ENCODE measurements around the gene TMEM238L. TPM values are rescaled to one million over a fixed set of nuclear protein-coding genes. Genes with fewer than 3 reads are reported as not detected.

The TMEM238L gene
- total and polyA plus RNA-seq, 2 of the 8 experiments (the other 6 are each of a cell fraction or from before 2014, with no cell fraction given) = not detected

DNA sequence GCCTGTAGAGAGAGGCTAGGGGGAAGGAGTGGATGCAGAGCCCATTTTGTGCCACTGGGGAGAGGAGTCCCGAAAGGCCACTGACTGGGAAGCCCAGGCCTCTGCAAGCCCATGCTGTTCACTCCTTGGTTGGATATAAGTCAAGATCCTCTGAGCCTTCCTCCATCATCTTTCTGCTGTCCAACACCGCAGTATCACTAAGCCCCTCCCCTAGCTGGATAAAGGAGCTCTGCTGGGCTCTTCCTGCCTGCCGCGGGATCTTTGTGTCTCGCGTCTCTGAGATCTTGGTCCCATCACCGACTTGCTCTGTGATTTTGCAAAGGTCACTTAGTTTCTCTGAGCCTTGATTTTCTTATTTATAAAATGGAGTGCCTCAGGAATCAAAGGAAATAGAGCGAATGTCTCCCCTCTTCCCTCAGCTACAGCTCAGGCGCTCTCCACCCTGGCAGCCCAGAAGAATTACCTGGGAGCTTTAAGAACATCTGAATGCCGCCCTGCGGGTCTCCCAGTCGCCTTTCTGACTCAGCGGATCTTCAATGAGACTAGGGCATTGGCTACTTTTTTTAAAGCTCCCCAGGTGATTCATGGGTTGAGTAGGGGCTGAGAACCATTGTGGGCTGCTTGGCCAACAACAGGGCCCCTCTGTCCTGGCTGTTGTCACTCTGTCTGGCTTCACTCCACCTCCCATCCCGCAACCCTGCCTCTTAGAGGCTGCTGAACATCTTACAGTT is 48.9 kb downstream of the TMEM238L start (continued):
- TF ChIP-seq ASH2L (IDR thresholded peaks at IDR 0.05; ENCODE audit: low read length) (no peak), SAP30 (IDR thresholded peaks at IDR 0.05; ENCODE audit: insufficient read depth, insufficient replicate concordance, low read length) (no peak), HDAC6 (IDR thresholded peaks at IDR 0.05; ENCODE audit: low read depth, low read length) (no peak), TBP (IDR thresholded peaks at IDR 0.05; ENCODE audit: low read depth, low read length) (no peak), RFX5 (IDR thresholded peaks at IDR 0.05; ENCODE audit: borderline replicate concordance, low read depth, low read length) (no peak), SP4 (IDR thresholded peaks at IDR 0.05; ENCODE audit: low read length) (no peak), BACH1 (IDR thresholded peaks at IDR 0.05; ENCODE audit: low read length) (peak; percentile 84), TAF1 (IDR thresholded peaks at IDR 0.05; ENCODE audit: low read depth, low read length) (0 out of 2 replicates have a peak, but pooled peaks have one; percentile 43), ZNF274 (IDR thresholded peaks at IDR 0.05; ENCODE audit: borderline replicate concordance, extremely low read depth, low read length) (no peak), MAFK (IDR thresholded peaks at IDR 0.05; ENCODE audit: low read depth, low read length) (0 out of 2 replicates have a peak, but pooled peaks have one; percentile 25), SP2 (IDR thresholded peaks at IDR 0.05; ENCODE audit: low read length) (no peak), PHF8 (conservative IDR thresholded peaks at IDR 0.05; ENCODE audit: low read depth, low read length) (0 out of 2 replicates have a peak, but pooled peaks have one; percentile 3), TEAD4 (IDR thresholded peaks at IDR 0.05; ENCODE audit: low read depth, low read length) (no peak), KDM5A (IDR thresholded peaks at IDR 0.05; ENCODE audit: low read length) (no peak), POLR2A (IDR thresholded peaks at IDR 0.05; ENCODE audit: control extremely low read depth in 1 of 2, low read depth in 2 of 2, low read length in 2 of 2) (0 out of 3 replicates have a peak, but pooled peaks of 1 of the 2 experiments have one; percentile 49), JUND (IDR thresholded peaks at IDR 0.05; ENCODE audit: low read length) (no peak), BCL11A (IDR thresholded peaks at IDR 0.05; ENCODE audit: low read depth in 2 of 2, low read length in 2 of 2) (no peak), POLR2AphosphoS5 (IDR thresholded peaks at IDR 0.05; ENCODE audit: low read depth, low read length) (no peak; the same call in 1 of the 2 replicates), CREB1 (IDR thresholded peaks at IDR 0.05) (no peak), CHD1 (IDR thresholded peaks at IDR 0.05; ENCODE audit: low read depth, low read length) (no peak), RNF2 (IDR thresholded peaks at IDR 0.05; ENCODE audit: borderline replicate concordance, low read depth, low read length, missing control alignments, poor library complexity, severe bottlenecking) (no peak), BRCA1 (IDR thresholded peaks at IDR 0.05; ENCODE audit: low read depth, low read length) (peak; percentile 32; the same call in 1 of the 2 replicates)
- TF ChIP-seq, protein P1, sequence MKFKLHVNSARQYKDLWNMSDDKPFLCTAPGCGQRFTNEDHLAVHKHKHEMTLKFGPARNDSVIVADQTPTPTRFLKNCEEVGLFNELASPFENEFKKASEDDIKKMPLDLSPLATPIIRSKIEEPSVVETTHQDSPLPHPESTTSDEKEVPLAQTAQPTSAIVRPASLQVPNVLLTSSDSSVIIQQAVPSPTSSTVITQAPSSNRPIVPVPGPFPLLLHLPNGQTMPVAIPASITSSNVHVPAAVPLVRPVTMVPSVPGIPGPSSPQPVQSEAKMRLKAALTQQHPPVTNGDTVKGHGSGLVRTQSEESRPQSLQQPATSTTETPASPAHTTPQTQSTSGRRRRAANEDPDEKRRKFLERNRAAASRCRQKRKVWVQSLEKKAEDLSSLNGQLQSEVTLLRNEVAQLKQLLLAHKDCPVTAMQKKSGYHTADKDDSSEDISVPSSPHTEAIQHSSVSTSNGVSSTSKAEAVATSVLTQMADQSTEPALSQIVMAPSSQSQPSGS (IDR thresholded peaks at IDR 0.05; ENCODE audit: low read length) = no peak
